AG08396 (cell line): ENCODE measurements around the gene BTG1.
"Not testable (repeated sequence)": the region's sequence is repeated elsewhere in the genome, so short reads cannot be mapped to it uniquely, and the experiment has no call there.

Experiments used
- DNase-seq: peaks from one replicate; pipeline ENCODE4 v3.0.0; 2012; ENCODE audit warnings: low spot score, mixed read lengths

BTG1 gene

GRCh38 chr12:92149563-92149962, 3.9 kb upstream of the BTG1 start:
- DNase-seq, result no peak

GRCh38 chr12:92147491-92147890, 1.8 kb upstream of the BTG1 start:
- no peak for DNase-seq

GRCh38 chr12:92146497-92147224, 1.0 kb upstream of the BTG1 start:
- DNase-seq, result no peak

- DNase-seq, result no peak
Observed at GRCh38 chr12:92145481-92145730, 240 bp downstream of the BTG1 start.

- peak; percentile 32 for DNase-seq
Observed at GRCh38 chr12:92144631-92145480, 790 bp downstream of the BTG1 start.

GRCh38 chr12:92143686-92144630, 1.7 kb downstream of the BTG1 start:
- peak; percentile 81 for DNase-seq

- no peak for DNase-seq
Observed at GRCh38 chr12:92143258-92143657, 2.4 kb downstream of the BTG1 start.

- no peak for DNase-seq
Observed at GRCh38 chr12:92142251-92142926, 3.3 kb downstream of the BTG1 start.

- DNase-seq, result no peak
Observed at GRCh38 chr12:92141591-92142121, 4.0 kb downstream of the BTG1 start.

- DNase-seq, result no peak
Observed at GRCh38 chr12:92140896-92141536, 4.6 kb downstream of the BTG1 start.

GRCh38 chr12:92140156-92140555, 5.5 kb downstream of the BTG1 start:
- DNase-seq, result no peak

- DNase-seq, result no peak
Observed at GRCh38 chr12:92139634-92140150, 6.0 kb downstream of the BTG1 start.

GRCh38 chr12:92138626-92139025, 7.0 kb downstream of the BTG1 start:
- no peak for DNase-seq

GRCh38 chr12:92138144-92138543, 7.5 kb downstream of the BTG1 start:
- no peak for DNase-seq

- peak; percentile 69 for DNase-seq
Observed at GRCh38 chr12:92136965-92137721, 8.5 kb downstream of the BTG1 start.

- no peak for DNase-seq
Observed at GRCh38 chr12:92136026-92136730, 9.5 kb downstream of the BTG1 start.

GRCh38 chr12:92135541-92135940, 10.1 kb downstream of the BTG1 start:
- DNase-seq, result not testable (repeated sequence)

- peak; percentile 20 for DNase-seq
Observed at GRCh38 chr12:92134638-92135274, 10.9 kb downstream of the BTG1 start.
